SK-N-SH (cell line): ENCODE results near the gene NEBL. TPM values are rescaled to one million over a fixed set of nuclear protein-coding genes. Genes with fewer than 3 reads are reported as not detected.
A peak's percentile ranks its signal among the peaks of the same experiment; 100 is the strongest.

Source experiments
- CTCF ChIA-PET: fragments of 300-600, 350-600 bp; formaldehyde crosslinking; extraction: SDS; loops from one replicate; lab custom pipeline; 2021; lab: Yijun Ruan, JAX
- POLR2A ChIA-PET: fragments of 350-600 bp; sonication (Branson Sonifier 250); formaldehyde crosslinking; extraction: SDS; loops from one replicate; lab custom pipeline; 2020; ENCODE audit warnings: antibody characterized with exemption, inconsistent platforms; lab: Yijun Ruan, JAX
- DNase-seq: peaks from one replicate; pipeline ENCODE4 v3.0.0; 2012
- H2AFZ ChIP-seq: fragments of 200-600 bp; sonication (generic); 2 replicates; pipeline ENCODE4 v1.8.1; 2016; ENCODE audit warnings: antibody characterized with exemption, mild to moderate bottlenecking, low read depth
- H3F3A ChIP-seq: fragments of 200-600 bp; sonication (generic); replicated peaks from 2 replicates; pipeline ENCODE3; 2016; ENCODE audit warnings: antibody characterized with exemption, mild to moderate bottlenecking; ENCODE audit not compliant: insufficient read depth
- H3K27ac ChIP-seq, 2 experiments: fragments of 200-500 bp in 1 of 2; fragments of 200-600 bp in 1 of 2; sonication (Bioruptor generic) in 1 of 2; sonication (generic), shearing (Covaris generic) in 1 of 2; 2 replicates each; pipeline versions ENCODE4 v1.5.1 to v1.6.1; 2014 to 2016; ENCODE audit warnings: low read depth in 2 of 2, inconsistent platforms in 1 of 2, low read length in 1 of 2, mild to moderate bottlenecking in 1 of 2, mixed read lengths in 1 of 2
- H3K27me3 ChIP-seq: fragments of 200-600 bp; sonication (generic), shearing (Covaris generic); 2 replicates; pipeline ENCODE4 v1.6.1; 2016; ENCODE audit warnings: mixed run types; ENCODE audit not compliant: insufficient read depth
- H3K36me3 ChIP-seq, 2 experiments: fragments of 200-500 bp in 1 of 2; fragments of 200-600 bp in 1 of 2; sonication (Bioruptor generic) in 1 of 2; sonication (generic) in 1 of 2; replicated peaks in 1 of 2; 2 replicates each; pipeline versions ENCODE3 to v1.5.1; 2014 to 2016; ENCODE audit warnings: low read length in 1 of 2, mild to moderate bottlenecking in 1 of 2; ENCODE audit not compliant: insufficient read depth in 2 of 2, control insufficient read depth in 1 of 2
- H3K4me1 ChIP-seq, 2 experiments: fragments of 200-500 bp in 1 of 2; fragments of 200-600 bp in 1 of 2; sonication (Bioruptor generic) in 1 of 2; sonication (generic), shearing (Covaris generic) in 1 of 2; 2 replicates each; pipeline versions ENCODE4 v1.5.1 to v1.6.1; 2014 to 2016; ENCODE audit warnings: low read depth in 1 of 2, low read length in 1 of 2, mixed run types in 1 of 2; ENCODE audit not compliant: insufficient read depth in 2 of 2, control insufficient read depth in 1 of 2
- H3K4me2 ChIP-seq: fragments of 200-600 bp; sonication (generic), shearing (Covaris generic); 2 replicates; pipeline ENCODE4 v1.6.1; 2017; ENCODE audit warnings: mixed run types
- H3K4me3 ChIP-seq, 2 experiments: fragments of 200-500 bp in 1 of 2; fragments of 200-600 bp in 1 of 2; sonication (Bioruptor generic) in 1 of 2; sonication (generic), shearing (Covaris generic) in 1 of 2; 2 replicates each; pipeline versions ENCODE4 v1.5.1 to v1.8.1; 2014 to 2016; ENCODE audit warnings: low read depth in 2 of 2, inconsistent platforms in 1 of 2, low read length in 1 of 2, mild to moderate bottlenecking in 1 of 2, mixed read lengths in 1 of 2, moderate library complexity in 1 of 2
- H3K79me2 ChIP-seq: fragments of 200-600 bp; sonication (generic); 2 replicates; pipeline ENCODE4 v1.8.1; 2017; ENCODE audit warnings: mild to moderate bottlenecking; ENCODE audit not compliant: insufficient read depth
- H3K9ac ChIP-seq: fragments of 200-600 bp; sonication (generic); 2 replicates; pipeline ENCODE4 v1.6.1; 2017; ENCODE audit warnings: mixed run types
- H3K9me2 ChIP-seq: fragments of 200-600 bp; sonication (generic); 2 replicates; pipeline ENCODE4 v1.6.1; 2017; ENCODE audit warnings: mixed run types
- H3K9me3 ChIP-seq: fragments of 200-600 bp; sonication (generic); 2 replicates; pipeline ENCODE4 v1.6.1; 2017; ENCODE audit warnings: mixed run types, mild to moderate bottlenecking, moderate library complexity
- H4K20me1 ChIP-seq: fragments of 200-600 bp; sonication (generic); 2 replicates; pipeline ENCODE4 v1.6.1; 2017; ENCODE audit warnings: mild to moderate bottlenecking, mixed run types; ENCODE audit not compliant: insufficient read depth
- CTCF ChIP-seq: fragments of 200-600 bp; sonication (generic); IDR thresholded peaks from 2 replicates; pipeline ENCODE4 v1.6.1; 2017; ENCODE audit warnings: antibody characterized with exemption, mild to moderate bottlenecking, moderate library complexity
- EP300 ChIP-seq, 2 experiments: IDR thresholded peaks; 2 replicates each; pipeline versions ENCODE4 v1.4.0 to v1.6.1; 2012; ENCODE audit warnings: borderline replicate concordance in 1 of 2, low read depth in 1 of 2, low read length in 1 of 2
- FOSL2 ChIP-seq: IDR thresholded peaks from 2 replicates; pipeline ENCODE4 v1.4.0; 2012; ENCODE audit warnings: low read depth, mild to moderate bottlenecking, moderate library complexity, borderline replicate concordance
- JUND ChIP-seq: IDR thresholded peaks from 2 replicates; pipeline ENCODE4 v1.4.0; 2012
- MAX ChIP-seq: IDR thresholded peaks from 2 replicates; pipeline ENCODE4 v1.4.0; 2012; ENCODE audit warnings: low read depth
- NFIC ChIP-seq: IDR thresholded peaks from 2 replicates; pipeline ENCODE4 v1.4.0; 2012; ENCODE audit warnings: borderline replicate concordance
- NRF1 ChIP-seq: IDR thresholded peaks from 2 replicates; pipeline ENCODE4 v1.6.1; 2012; ENCODE audit warnings: low read depth, mild to moderate bottlenecking, low read length
- RAD21 ChIP-seq: IDR thresholded peaks from 2 replicates; pipeline ENCODE4 v1.6.1; 2012; ENCODE audit warnings: mild to moderate bottlenecking, low read length
- SIN3A ChIP-seq: IDR thresholded peaks from 2 replicates; pipeline ENCODE4 v1.6.1; 2012; ENCODE audit warnings: low read depth, mild to moderate bottlenecking, low read length, moderate library complexity, borderline replicate concordance
- TAF1 ChIP-seq: IDR thresholded peaks from 2 replicates; pipeline ENCODE4 v1.6.1; 2012; ENCODE audit warnings: low read depth, mild to moderate bottlenecking, low read length, moderate library complexity, borderline replicate concordance
- TCF12 ChIP-seq: IDR thresholded peaks from 2 replicates; pipeline ENCODE4 v1.4.0; 2012
- TEAD4 ChIP-seq: IDR thresholded peaks from 2 replicates; pipeline ENCODE4 v1.4.0; 2012; ENCODE audit warnings: mild to moderate bottlenecking, borderline replicate concordance; ENCODE audit not compliant: insufficient read depth
- USF1 ChIP-seq: IDR thresholded peaks from 2 replicates; pipeline ENCODE4 v1.4.0; 2012; ENCODE audit warnings: low read depth, borderline replicate concordance
- YY1 ChIP-seq: IDR thresholded peaks from 2 replicates; pipeline ENCODE4 v1.4.0; 2012; ENCODE audit warnings: low read depth, mild to moderate bottlenecking
- WGBS: methylation state at CpG from one replicate; pipeline ENCODE4 v1.1.6; 2017; ENCODE audit warnings: low lambda C conversion rate; 5-methylcytosine and 5-hydroxymethylcytosine counted together
- polyA plus RNA-seq, 3 experiments: library from polyadenylated mRNA; depleted of rRNA; stranded (reverse); fragments of >200 nt; gene quantifications; 2 replicates each; pipeline ENCODE4 v1.2.3, GENCODE V29; 2012
- TF ChIP-seq, protein P1 (sequence below): fragments of 150-350 bp; IDR thresholded peaks from 2 replicates; pipeline ENCODE4 v1.6.1; 2016; ENCODE audit warnings: mild to moderate bottlenecking, low read depth, low read length

NEBL gene
- polyA plus RNA-seq, 1 of the 3 experiments (the other 2 are of a cell fraction), result 0.58 TPM

DNA sequence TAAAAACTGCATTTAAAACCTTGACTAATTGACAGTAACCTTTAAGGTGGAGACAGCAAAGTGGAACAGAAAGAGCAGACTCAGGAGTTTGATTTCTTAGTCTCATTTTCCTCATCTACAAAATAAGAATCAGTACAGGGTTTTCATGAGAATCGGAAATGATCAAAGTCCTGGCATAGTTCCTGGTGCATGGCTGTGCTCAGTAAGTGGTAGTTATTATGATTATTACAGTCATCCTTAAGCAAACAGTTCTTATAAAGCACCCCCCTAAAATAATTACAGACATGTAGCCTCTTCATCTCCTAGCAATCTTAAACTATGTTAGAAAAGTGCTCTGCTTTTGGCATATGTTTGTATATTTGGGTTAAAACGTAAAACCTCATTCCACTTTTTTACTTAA is 18.0 kb downstream of the NEBL start:
- no peaks in the 10 kb centered on the region for H3K9me2 ChIP-seq
- no peaks in the 10 kb centered on the region for H3F3A ChIP-seq
- no peak overlapping the region for H3K4me3 ChIP-seq
- DNase-seq, result no peak
- CTCF ChIA-PET, result interaction anchor here (1.5 kb wide), 1 partner anchor 10 kb away, joined by 4 read pairs; no protein-coding TSS in a partner anchor
- H4K20me1 ChIP-seq, result no peaks in the 10 kb centered on the region
- no peak overlapping the region for H2AFZ ChIP-seq
- no peaks in the 10 kb centered on the region for H3K9me3 ChIP-seq
- peaks cover 0 to 11% of the 10 kb centered on the region in 2 experiments for H3K36me3 ChIP-seq
- WGBS, result 80% methylated on average over 2 of the region's 2 CpGs
- H3K27me3 ChIP-seq, result no peaks in the 10 kb centered on the region
- H3K4me1 ChIP-seq, result peaks cover 0 to 4% of the 10 kb centered on the region in 2 experiments; a peak in 2 of 4 replicates
- POLR2A ChIA-PET, result no interaction called here
- TF ChIP-seq TEAD4 (no peak), FOSL2 (no peak), JUND (no peak)
- peak overlapping the region in 1 of 2 experiments; percentile 92; a peak in 2 of 4 replicates for H3K27ac ChIP-seq
- H3K79me2 ChIP-seq, result no peaks in the 10 kb centered on the region
- no peak overlapping the region for H3K9ac ChIP-seq
- no peak overlapping the region for H3K4me2 ChIP-seq

DNA sequence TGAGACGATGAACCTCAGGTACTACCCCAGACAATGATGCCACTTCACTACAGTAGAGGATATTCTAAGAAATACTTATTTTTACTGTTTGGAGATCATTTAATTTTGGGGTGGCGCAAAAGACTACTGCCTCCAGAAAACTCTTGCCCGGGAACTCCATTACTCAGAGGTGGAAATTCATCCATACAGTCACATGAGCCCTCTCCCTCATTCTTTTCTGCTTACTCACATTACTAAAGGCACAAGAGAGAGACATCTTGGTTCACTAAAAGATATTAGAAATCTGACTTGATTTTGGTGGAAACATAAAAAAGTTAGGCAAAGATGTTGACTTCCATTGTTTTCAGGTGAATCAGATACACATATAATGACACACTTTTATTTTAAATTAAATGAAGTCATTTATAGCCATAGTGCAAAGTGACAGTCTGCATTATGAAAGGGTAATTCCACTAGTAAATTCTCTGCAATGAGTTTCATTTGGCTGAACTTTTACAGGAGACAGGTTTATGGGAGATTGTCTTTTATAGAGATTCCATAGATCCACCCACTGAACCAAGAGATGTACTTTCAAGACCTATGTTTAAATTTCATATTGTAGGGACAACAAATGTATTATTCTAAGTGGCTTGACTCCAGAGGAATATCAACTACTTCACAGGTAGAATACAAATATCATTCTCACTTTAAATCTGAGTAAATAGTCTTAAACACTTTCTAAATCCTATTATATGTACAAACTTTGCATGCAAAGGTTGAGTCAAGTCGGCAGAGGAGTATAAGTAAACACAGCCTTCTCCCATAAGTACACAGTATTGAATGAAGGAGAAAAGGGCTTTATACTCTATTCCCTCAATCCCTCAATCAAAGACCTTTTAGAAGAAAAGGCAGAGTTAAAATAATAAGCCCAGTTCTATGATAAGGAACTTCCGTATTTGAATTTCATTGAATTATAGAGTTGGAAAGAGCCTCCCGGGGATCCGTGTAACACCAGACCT is 18.8 kb downstream of the NEBL start:
- POLR2A ChIA-PET, result no interaction called here
- WGBS, result 78% methylated on average over 7 of the region's 7 CpGs
- peak; percentile 34 for DNase-seq
- Histone ChIP-seq H3K27me3 (no peaks in the 10 kb centered on the region), H3F3A (no peaks in the 10 kb centered on the region), H3K9me3 (no peaks in the 10 kb centered on the region), H3K27ac (peak overlapping the region in 1 of 2 experiments; percentile 92; a peak in 2 of 4 replicates), H3K4me3 (no peak overlapping the region)
- no peak for TF ChIP-seq MAX
- TF ChIP-seq EP300 (IDR thresholded peaks at IDR 0.05; ENCODE audit: borderline replicate concordance in 1 of 2, low read depth in 1 of 2, low read length in 1 of 2), result peak in 1 of 2 experiments; percentile 70; a peak in 1 of 4 replicates
- TF ChIP-seq, all 33 proteins: peak for 1
- Histone ChIP-seq H3K4me1 (peaks cover 0 to 4% of the 10 kb centered on the region in 2 experiments; a peak in 2 of 4 replicates), H3K9ac (no peak overlapping the region), H4K20me1 (no peaks in the 10 kb centered on the region), H2AFZ (peak overlapping the region; percentile 31), H3K4me2 (no peak overlapping the region), H3K79me2 (no peaks in the 10 kb centered on the region), H3K9me2 (no peaks in the 10 kb centered on the region), H3K36me3 (peaks cover 0 to 11% of the 10 kb centered on the region in 2 experiments)
- CTCF ChIA-PET, result interaction anchor here (1.4 kb wide), 1 partner anchor 78 kb away, joined by 3 read pairs; no protein-coding TSS in a partner anchor

DNA sequence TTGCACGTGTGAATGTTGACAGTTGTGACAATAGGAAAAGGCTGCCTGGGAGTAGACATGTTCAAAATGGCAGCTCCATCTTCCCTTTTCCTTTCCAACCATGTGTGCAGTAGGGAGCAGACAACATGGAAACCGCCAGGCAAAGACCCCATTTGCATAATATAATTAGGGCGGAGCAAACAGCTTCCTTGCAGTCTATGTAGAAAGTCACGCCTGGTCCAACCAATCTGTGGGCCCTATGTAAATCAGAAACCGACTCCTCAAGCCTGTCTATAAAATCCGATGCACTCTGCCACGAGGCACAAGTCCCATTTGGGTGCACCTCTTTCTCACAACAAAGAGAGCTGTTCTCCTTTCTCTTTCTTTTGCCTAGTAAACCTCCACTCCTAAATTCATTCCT is 19.6 kb downstream of the NEBL start:
- Histone ChIP-seq H3K79me2 (no peaks in the 10 kb centered on the region), H3K4me3 (no peak overlapping the region), H3K4me1 (peaks cover 0 to 4% of the 10 kb centered on the region in 2 experiments; a peak in 2 of 4 replicates), H4K20me1 (no peaks in the 10 kb centered on the region), H3K9me3 (no peaks in the 10 kb centered on the region), H3F3A (no peaks in the 10 kb centered on the region), H3K4me2 (no peak overlapping the region), H3K9ac (no peak overlapping the region), H3K36me3 (peaks cover 0 to 11% of the 10 kb centered on the region in 2 experiments), H3K9me2 (no peaks in the 10 kb centered on the region), H3K27me3 (no peaks in the 10 kb centered on the region), H3K27ac (peak overlapping the region in 1 of 2 experiments; percentile 92; a peak in 1 of 4 replicates), H2AFZ (peak overlapping the region; percentile 31; the same call in 1 of the 2 replicates)
- no peak for DNase-seq
- WGBS, result 82% methylated on average over 6 of the region's 7 CpGs
- ChIA-PET POLR2A (no interaction called here), CTCF (interaction anchor here (1.4 kb wide), 1 partner anchor 79 kb away, joined by 3 read pairs; no protein-coding TSS in a partner anchor)
- TF ChIP-seq USF1, result no peak
- TF ChIP-seq NFIC, result no peak
- TF ChIP-seq, protein P1, sequence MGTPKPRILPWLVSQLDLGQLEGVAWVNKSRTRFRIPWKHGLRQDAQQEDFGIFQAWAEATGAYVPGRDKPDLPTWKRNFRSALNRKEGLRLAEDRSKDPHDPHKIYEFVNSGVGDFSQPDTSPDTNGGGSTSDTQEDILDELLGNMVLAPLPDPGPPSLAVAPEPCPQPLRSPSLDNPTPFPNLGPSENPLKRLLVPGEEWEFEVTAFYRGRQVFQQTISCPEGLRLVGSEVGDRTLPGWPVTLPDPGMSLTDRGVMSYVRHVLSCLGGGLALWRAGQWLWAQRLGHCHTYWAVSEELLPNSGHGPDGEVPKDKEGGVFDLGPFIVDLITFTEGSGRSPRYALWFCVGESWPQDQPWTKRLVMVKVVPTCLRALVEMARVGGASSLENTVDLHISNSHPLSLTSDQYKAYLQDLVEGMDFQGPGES, result no peak
- TF ChIP-seq RAD21, result no peak
- TF ChIP-seq TCF12, result no peak
- no peak for TF ChIP-seq TAF1
- no peak for TF ChIP-seq SIN3A
- no peak for TF ChIP-seq NRF1
- no peak for TF ChIP-seq MAX
- no peak for TF ChIP-seq CTCF
- no peak for TF ChIP-seq YY1
